Body of pancreas (tissue), 4 donors: ENCODE data around the gene ARID5A. TPM values are rescaled to one million over a fixed set of nuclear protein-coding genes. Genes with fewer than 3 reads are reported as not detected.

Source experiments
- ATAC-seq: fragments of 150-250 bp; one replicate; pipeline ENCODE4 v1.9.1; 2016
- DNase-seq, 4 donors: peaks; one replicate each; pipeline ENCODE4 v3.0.0-alpha.2; 2019
- H3K27ac ChIP-seq, 4 donors: fragments of 200-600 bp; sonication (generic); 1 replicate in 3 of 4; 2 replicates in 1 of 4; pipeline versions ENCODE4 v1.5.1 to v1.6.1; 2016 to 2019; ENCODE audit warnings: mild to moderate bottlenecking in 1 of 4, mixed read lengths in 1 of 4, moderate library complexity in 1 of 4
- H3K27me3 ChIP-seq, 2 donors: fragments of 200-600 bp; sonication (generic); one replicate each; pipeline ENCODE4 v1.6.0; 2016; ENCODE audit warnings: mild to moderate bottlenecking in 1 of 2
- H3K36me3 ChIP-seq, 2 donors: fragments of 200-600 bp; sonication (generic); replicated peaks in 1 of 2; 2 replicates each; pipeline ENCODE4 v1.5.1; 2016; ENCODE audit warnings: low read depth in 2 of 2; ENCODE audit not compliant: insufficient read depth in 1 of 2
- H3K4me1 ChIP-seq: fragments of 200-600 bp; sonication (generic); one replicate; pipeline ENCODE4 v1.6.0; 2016
- H3K4me3 ChIP-seq, 2 donors: fragments of 200-600 bp; sonication (generic); 1 replicate in 1 of 2; 2 replicates in 1 of 2; pipeline ENCODE4 v1.5.1; 2016 to 2019
- H3K9me3 ChIP-seq, 3 donors: fragments of 200-600 bp; sonication (generic); 1 replicate in 2 of 3; 2 replicates in 1 of 3; pipeline ENCODE4 v1.5.1; 2016
- CTCF ChIP-seq, 7 experiments: fragments of 450-650 bp in 4 of 7; fragments of 200-600 bp in 3 of 7; sonication (generic) in 3 of 7; IDR thresholded peaks; one replicate each; pipeline ENCODE4 v1.5.1; 2016 to 2019; ENCODE audit warnings: antibody characterized with exemption in 7 of 7
- POLR2A ChIP-seq, 3 donors: fragments of 450-650 bp; IDR thresholded peaks; one replicate each; pipeline ENCODE4 v1.6.1; 2016; ENCODE audit warnings: antibody characterized with exemption in 3 of 3, mild to moderate bottlenecking in 2 of 3
- WGBS, 2 donors: methylation state at CpG; one replicate each; pipeline ENCODE4 v1.1.5; 2017; 5-methylcytosine and 5-hydroxymethylcytosine counted together
- intact Hi-C: fragments of 100-400 bp; cut with DNase I; formaldehyde crosslinking; loops from one replicate; pipeline ENCODE4 v1.15.1; 2023
- total RNA-seq, 2 donors: library from RNA; depleted of rRNA; stranded (reverse); fragments of >200 nt; gene quantifications; one replicate each; pipeline ENCODE4 v1.1.0, GENCODE V29; 2016

Gene ARID5A
- total RNA-seq, 2 donors from 2014 or later, result 8.9 to 9.6 TPM

- peak in 1 of 7 experiments; percentile 37 for TF ChIP-seq CTCF (IDR thresholded peaks at IDR 0.05)
- no peak for TF ChIP-seq POLR2A (IDR thresholded peaks at IDR 0.05)
- H3K9me3 ChIP-seq, result no peaks in the 10 kb centered on the region
- no peak overlapping the region for H3K27ac ChIP-seq
- WGBS, 2 donors, result 61 to 75% methylated on average over 4 of the region's 4 CpGs
- intact Hi-C loops, result no loop called here
- H3K4me3 ChIP-seq, result no peak overlapping the region
- no peaks in the 10 kb centered on the region for H3K27me3 ChIP-seq
- DNase-seq (peak in 1 of 4 donors; percentile 57), ATAC-seq (no peak)
- no peaks in the 10 kb centered on the region for H3K4me1 ChIP-seq
- peaks cover 0 to 2% of the 10 kb centered on the region in 2 donors for H3K36me3 ChIP-seq
Measured at GRCh38 chr2:96580771-96581170, 44.2 kb downstream of the ARID5A start.

DNA sequence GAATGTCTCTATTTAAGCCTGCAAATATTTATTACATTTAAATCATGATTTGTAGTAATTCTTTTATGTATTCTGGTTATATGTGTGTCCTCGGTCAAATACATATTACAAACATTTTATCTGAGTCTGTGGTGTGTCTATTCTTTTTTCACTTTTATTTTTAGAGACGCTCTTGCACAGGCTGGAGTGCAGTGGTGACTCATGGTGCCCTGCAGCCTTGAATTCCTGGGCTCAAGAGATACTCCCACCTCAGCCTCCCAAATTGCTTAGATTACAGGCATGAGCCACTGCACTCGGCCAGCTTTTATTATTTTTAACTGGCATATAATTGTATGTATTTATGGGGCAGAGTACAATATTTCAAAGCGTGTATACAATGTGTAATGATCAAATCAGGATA, 47.5 kb downstream of the ARID5A start:
- TF ChIP-seq POLR2A (IDR thresholded peaks at IDR 0.05), result no peak
- no peak for TF ChIP-seq CTCF (IDR thresholded peaks at IDR 0.05)
- H3K9me3 ChIP-seq, result no peaks in the 10 kb centered on the region
- 93 to 94% methylated on average over 4 of the region's 4 CpGs for WGBS, 2 donors
- H3K4me3 ChIP-seq, result no peak overlapping the region
- no peak for DNase-seq
- no peaks in the 10 kb centered on the region for H3K4me1 ChIP-seq
- H3K27me3 ChIP-seq, result no peaks in the 10 kb centered on the region
- no peak for ATAC-seq
- H3K27ac ChIP-seq, result no peak overlapping the region
- peaks cover 0 to 2% of the 10 kb centered on the region in 2 donors for H3K36me3 ChIP-seq
- intact Hi-C loops, result no loop called here

- 93 to 100% methylated on average over 1 of the region's 1 CpG for WGBS, 2 donors
- ATAC-seq (no peak), DNase-seq (no peak)
- Histone ChIP-seq H3K4me1 (no peaks in the 10 kb centered on the region), H3K27ac (no peak overlapping the region), H3K4me3 (no peak overlapping the region), H3K9me3 (no peaks in the 10 kb centered on the region), H3K27me3 (no peaks in the 10 kb centered on the region), H3K36me3 (peaks cover 0 to 4% of the 10 kb centered on the region in 2 donors)
- intact Hi-C loops, result no loop called here
- no peak for TF ChIP-seq CTCF (IDR thresholded peaks at IDR 0.05)
- no peak for TF ChIP-seq POLR2A (IDR thresholded peaks at IDR 0.05)
Measured at GRCh38 chr2:96587843-96588242, 51.3 kb downstream of the ARID5A start.

DNA sequence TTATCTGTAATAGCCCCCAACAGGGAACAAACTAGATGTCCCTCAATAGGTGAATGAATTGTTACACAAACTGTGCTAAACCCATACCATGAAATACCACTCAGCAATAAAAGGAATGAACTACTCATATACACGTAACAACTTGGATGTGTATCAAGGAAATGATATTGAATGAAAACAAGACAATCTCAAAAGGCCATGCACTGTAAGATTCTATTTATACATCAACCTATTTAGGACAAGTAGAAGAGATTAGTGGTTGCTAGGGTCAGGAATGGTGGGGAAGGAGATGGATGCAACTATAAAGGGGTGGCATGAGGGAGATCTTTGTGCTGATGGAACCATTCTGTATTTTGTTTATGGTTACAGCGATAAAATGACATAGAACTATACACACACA, 54.5 kb downstream of the ARID5A start:
- WGBS, 2 donors, result 77 to 89% methylated on average over 2 of the region's 2 CpGs
- Histone ChIP-seq H3K9me3 (no peaks in the 10 kb centered on the region), H3K27me3 (no peaks in the 10 kb centered on the region), H3K36me3 (peaks cover 0 to 19% of the 10 kb centered on the region in 2 donors), H3K4me1 (no peaks in the 10 kb centered on the region), H3K27ac (no peak overlapping the region), H3K4me3 (no peak overlapping the region)
- ATAC-seq (no peak), DNase-seq (no peak)
- TF ChIP-seq POLR2A (IDR thresholded peaks at IDR 0.05) (no peak), CTCF (IDR thresholded peaks at IDR 0.05) (no peak)
- intact Hi-C loops, result no loop called here

DNA sequence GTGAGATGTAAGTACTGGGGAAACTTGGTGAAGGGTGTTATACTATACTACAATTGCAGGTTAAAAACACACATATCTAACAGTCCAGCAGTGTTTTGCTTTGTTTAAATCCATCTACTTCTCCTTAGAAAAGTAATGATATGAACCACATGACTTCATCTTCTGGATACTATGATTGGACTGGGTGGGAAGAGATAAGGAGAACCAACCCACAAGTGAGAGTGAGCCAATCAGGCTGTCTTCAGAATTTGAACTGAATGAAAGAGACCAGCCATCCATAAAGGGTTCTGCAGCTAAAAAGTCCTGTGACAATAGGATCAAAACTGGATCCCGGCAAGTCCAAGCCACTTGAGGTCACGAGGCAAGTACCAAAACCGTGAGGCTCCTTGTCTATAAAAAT, 54.9 kb downstream of the ARID5A start:
- 93 to 100% methylated on average over 3 of the region's 3 CpGs for WGBS, 2 donors

More for the DNA sequence above, 54.9 kb downstream of the ARID5A start:
- Histone ChIP-seq H3K4me1 (no peaks in the 10 kb centered on the region), H3K4me3 (no peak overlapping the region), H3K27me3 (no peaks in the 10 kb centered on the region), H3K9me3 (no peaks in the 10 kb centered on the region), H3K36me3 (peaks cover 0 to 19% of the 10 kb centered on the region in 2 donors), H3K27ac (no peak overlapping the region)
- ATAC-seq, result no peak
- DNase-seq, result no peak
- intact Hi-C loops, result no loop called here
- no peak for TF ChIP-seq CTCF (IDR thresholded peaks at IDR 0.05)
- TF ChIP-seq POLR2A (IDR thresholded peaks at IDR 0.05), result no peak
